Measurements from ENCODE around the gene VPS37B. TPM values are rescaled to one million over a fixed set of nuclear protein-coding genes. Genes with fewer than 3 reads are reported as not detected.

The VPS37B gene
- total and polyA plus RNA-seq, 4 experiments from 2014 or later, result 18.8 to 23.7 (median 22.2) TPM

Other genes with a start within 250 kb of the VPS37B start
- gene HCAR2, start 192.8 kb downstream of the VPS37B start, total RNA-seq, result not detected
- not detected for gene HCAR2, start 192.8 kb downstream of the VPS37B start, polyA plus RNA-seq
- not detected for gene HCAR3, start 179.3 kb downstream of the VPS37B start, total RNA-seq
- not detected for gene HCAR3, start 179.3 kb downstream of the VPS37B start, polyA plus RNA-seq
- under 1 TPM; 0.09 to 0.19 TPM for gene HCAR1, start 165.3 kb downstream of the VPS37B start, total RNA-seq
- gene HCAR1, start 165.3 kb downstream of the VPS37B start, polyA plus RNA-seq, result not detected
- gene DENR, start 143.3 kb downstream of the VPS37B start, total RNA-seq, result 10 to 100 TPM; 47.8 to 49.1 TPM
- 10 to 100 TPM; 63.6 to 93.4 TPM for gene DENR, start 143.3 kb downstream of the VPS37B start, polyA plus RNA-seq
- 1 to 10 TPM in 1 of 2 experiments, under 1 TPM in 1; 0.97 to 2.3 TPM for gene CCDC62, start 121.6 kb downstream of the VPS37B start, total RNA-seq
- under 1 TPM in 1 of 2 donors, not detected in 1; 0.14 TPM for gene CCDC62, start 121.6 kb downstream of the VPS37B start, polyA plus RNA-seq
- 10 to 100 TPM; 87.7 to 88.3 TPM for gene HIP1R, start 60.7 kb downstream of the VPS37B start, total RNA-seq
- 10 to 100 TPM in 1 of 2 donors, 1 to 10 TPM in 1; 4.5 to 11.2 TPM for gene HIP1R, start 60.7 kb downstream of the VPS37B start, polyA plus RNA-seq
- 1 to 10 TPM; 5.9 to 7.1 TPM for gene ABCB9, start 70.3 kb upstream of the VPS37B start, total RNA-seq
- gene ABCB9, start 70.3 kb upstream of the VPS37B start, polyA plus RNA-seq, result 1 to 10 TPM in 1 of 2 donors, under 1 TPM in 1; 0.81 to 1.8 TPM
- gene OGFOD2, start 79.1 kb upstream of the VPS37B start, total RNA-seq, result 10 to 100 TPM; 38.3 to 46.6 TPM
- gene OGFOD2, start 79.1 kb upstream of the VPS37B start, polyA plus RNA-seq, result 10 to 100 TPM; 13.9 to 15.9 TPM
- 100 to 1,000 TPM; 159 to 180 TPM for gene ARL6IP4, start 84.6 kb upstream of the VPS37B start, total RNA-seq
- 100 to 1,000 TPM; 184 to 252 TPM for gene ARL6IP4, start 84.6 kb upstream of the VPS37B start, polyA plus RNA-seq

Data from CD4-positive, alpha-beta memory T cell (primary cell).